GM12891 (cell line): ENCODE data around the gene SLC22A23.
A peak's percentile ranks its signal among the peaks of the same experiment; 100 is the strongest.

Experiments
- DNase-seq: peaks from one replicate; pipeline ENCODE4 v3.0.0; 2011; ENCODE audit warnings: low spot score; ENCODE audit not compliant: insufficient read length
- FAIRE-seq: peaks from 2 replicates; lab custom pipeline; 2011; peaks lifted over from hg19 to GRCh38; lab: Jason Lieb, UNC
- PAX5 ChIP-seq: IDR thresholded peaks from 2 replicates; pipeline ENCODE4 v1.6.1; 2011; ENCODE audit warnings: low read length, moderate library complexity, mild to moderate bottlenecking; ENCODE audit not compliant: insufficient read depth, severe bottlenecking
- POLR2A ChIP-seq: IDR thresholded peaks from 2 replicates; pipeline ENCODE4 v1.6.1; 2011; ENCODE audit warnings: low read depth, low read length, control low read depth
- POLR2AphosphoS5 ChIP-seq: IDR thresholded peaks from 2 replicates; pipeline ENCODE4 v1.6.1; 2011; ENCODE audit warnings: low read depth, low read length, control low read depth
- POU2F2 ChIP-seq: IDR thresholded peaks from 2 replicates; pipeline ENCODE4 v1.6.1; 2011; ENCODE audit warnings: low read depth, mild to moderate bottlenecking, control low read depth, low read length, moderate library complexity
- SPI1 ChIP-seq: IDR thresholded peaks from 2 replicates; pipeline ENCODE4 v1.6.1; 2011; ENCODE audit warnings: low read depth, low read length, control low read depth
- TAF1 ChIP-seq: IDR thresholded peaks from 2 replicates; pipeline ENCODE4 v1.6.1; 2011; ENCODE audit warnings: low read depth, low read length, control low read depth

Gene SLC22A23

GRCh38 chr6:3408665-3409064, 48.2 kb downstream of the SLC22A23 start:
- DNase-seq (no peak), FAIRE-seq (no peak)
- TF ChIP-seq PAX5 (no peak), SPI1 (no peak), TAF1 (no peak), POLR2AphosphoS5 (no peak), POLR2A (no peak), POU2F2 (no peak)

GRCh38 chr6:3407840-3408239, 49.0 kb downstream of the SLC22A23 start:
- DNase-seq = no peak
- no peak for FAIRE-seq
- TF ChIP-seq POU2F2 (no peak), TAF1 (no peak), POLR2A (no peak), SPI1 (no peak), PAX5 (no peak), POLR2AphosphoS5 (no peak)

GRCh38 chr6:3406891-3407809, 49.7 kb downstream of the SLC22A23 start:
- no peak for TF ChIP-seq POU2F2
- no peak for TF ChIP-seq TAF1
- TF ChIP-seq SPI1 = no peak
- no peak for TF ChIP-seq PAX5
- TF ChIP-seq POLR2AphosphoS5 = no peak
- TF ChIP-seq POLR2A = no peak
- no peak for FAIRE-seq

GRCh38 chr6:3406362-3406821, 50.5 kb downstream of the SLC22A23 start:
- TF ChIP-seq SPI1 (no peak), POU2F2 (no peak)
- FAIRE-seq (no peak), DNase-seq (no peak)

More at GRCh38 chr6:3406891-3407809, 49.7 kb downstream of the SLC22A23 start:
- no peak for DNase-seq

- DNase-seq = no peak
- no peak for FAIRE-seq
- no peak for TF ChIP-seq POLR2AphosphoS5
- no peak for TF ChIP-seq POU2F2
- no peak for TF ChIP-seq SPI1
- TF ChIP-seq POLR2A = no peak
These were observed 51.2 kb downstream of the SLC22A23 start for GRCh38 chr6:3405679-3406078.

- no peak for TF ChIP-seq POU2F2
- no peak for TF ChIP-seq TAF1
- TF ChIP-seq POLR2AphosphoS5 = no peak
- no peak for TF ChIP-seq POLR2A
- no peak for TF ChIP-seq SPI1
- TF ChIP-seq PAX5 = no peak
- DNase-seq = no peak
- FAIRE-seq = no peak
These were observed 51.7 kb downstream of the SLC22A23 start for GRCh38 chr6:3405182-3405518.

GRCh38 chr6:3403238-3404173, 53.3 kb downstream of the SLC22A23 start:
- no peak for FAIRE-seq
- TF ChIP-seq POLR2AphosphoS5 = no peak
- no peak for TF ChIP-seq PAX5
- TF ChIP-seq POLR2A = no peak
- no peak for TF ChIP-seq POU2F2
- peak; percentile 86 for TF ChIP-seq SPI1
- DNase-seq = no peak

- no peak for FAIRE-seq
- no peak for TF ChIP-seq PAX5
- no peak for TF ChIP-seq TAF1
- no peak for TF ChIP-seq POLR2A
- no peak for TF ChIP-seq SPI1
- no peak for TF ChIP-seq POU2F2
- no peak for TF ChIP-seq POLR2AphosphoS5
- DNase-seq = no peak
These were observed 54.3 kb downstream of the SLC22A23 start for GRCh38 chr6:3402310-3403237.
